Measurements from ENCODE around the gene TBX4. TPM values are rescaled to one million over a fixed set of nuclear protein-coding genes. Genes with fewer than 3 reads are reported as not detected.
A peak's percentile ranks its signal among the peaks of the same experiment; 100 is the strongest.

Gene TBX4
- total RNA-seq, 4 donors from 2014 or later = 1.1 to 4.7 TPM; not detected in 2

DNA sequence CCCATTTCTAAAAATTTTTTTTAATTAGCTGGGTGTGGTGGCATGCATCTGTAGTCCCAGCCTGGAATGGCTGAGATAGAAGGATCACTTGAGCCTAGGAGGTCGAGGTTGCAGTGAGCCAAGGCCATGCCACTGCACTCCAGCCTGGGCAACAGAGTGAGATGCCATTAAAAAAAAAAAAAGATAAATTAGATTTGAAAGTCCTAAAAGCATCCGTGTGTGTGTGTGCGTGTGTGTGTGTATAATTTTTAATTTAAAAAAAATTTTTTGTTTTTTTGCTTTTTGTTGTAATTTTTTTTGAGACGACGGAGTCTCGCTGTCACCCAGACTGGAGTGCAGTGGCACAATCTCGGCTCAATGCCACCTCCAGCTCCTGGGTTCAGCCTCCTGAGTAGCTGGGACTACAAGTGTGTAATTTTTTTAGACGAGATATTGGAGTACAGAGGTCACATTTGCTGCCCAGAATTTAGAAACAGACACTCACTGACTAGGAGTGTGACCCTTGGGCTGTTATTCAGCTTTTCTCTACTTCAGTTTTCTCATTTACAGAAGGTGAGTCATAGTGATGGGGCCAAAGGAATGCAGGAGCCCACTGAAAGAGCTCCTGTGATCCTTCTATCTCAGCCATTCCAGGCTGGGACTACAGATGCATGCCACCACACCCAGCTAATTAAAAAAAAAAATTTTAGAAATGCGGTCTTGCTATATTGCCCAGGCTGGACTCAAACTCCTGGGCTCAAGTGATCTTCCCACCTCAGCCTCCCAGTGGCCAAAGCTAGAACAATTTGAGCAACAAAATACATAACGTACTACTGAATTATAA is 25.5 kb upstream of the TBX4 start:
- TF ChIP-seq CTCF (IDR thresholded peaks at IDR 0.05; ENCODE audit: low read depth) = no peak

GRCh38 chr17:61427567-61427966 is 24.7 kb upstream of the TBX4 start:
- peak; percentile 30 for TF ChIP-seq CTCF (IDR thresholded peaks at IDR 0.05; ENCODE audit: low read depth)

DNA sequence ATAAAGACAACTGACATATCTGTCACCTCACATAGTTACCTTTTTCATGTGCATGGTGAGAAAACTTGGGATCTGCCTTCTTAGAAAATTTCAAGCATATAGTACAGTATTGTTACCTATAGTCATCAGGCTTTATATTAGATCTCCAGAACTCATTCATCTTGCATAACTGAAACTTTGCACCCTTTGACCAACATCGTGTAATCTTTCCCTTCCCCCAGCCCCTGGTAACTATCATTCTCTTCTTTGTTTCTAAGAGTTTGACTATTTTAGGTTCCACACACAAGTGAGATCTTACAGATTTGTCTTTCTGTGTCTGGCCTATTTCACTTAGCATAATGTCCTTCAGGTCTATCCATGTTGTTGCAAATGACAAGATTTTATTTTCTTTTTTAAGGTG is 22.9 kb upstream of the TBX4 start:
- no peak for TF ChIP-seq CTCF (IDR thresholded peaks at IDR 0.05; ENCODE audit: low read depth)

DNA sequence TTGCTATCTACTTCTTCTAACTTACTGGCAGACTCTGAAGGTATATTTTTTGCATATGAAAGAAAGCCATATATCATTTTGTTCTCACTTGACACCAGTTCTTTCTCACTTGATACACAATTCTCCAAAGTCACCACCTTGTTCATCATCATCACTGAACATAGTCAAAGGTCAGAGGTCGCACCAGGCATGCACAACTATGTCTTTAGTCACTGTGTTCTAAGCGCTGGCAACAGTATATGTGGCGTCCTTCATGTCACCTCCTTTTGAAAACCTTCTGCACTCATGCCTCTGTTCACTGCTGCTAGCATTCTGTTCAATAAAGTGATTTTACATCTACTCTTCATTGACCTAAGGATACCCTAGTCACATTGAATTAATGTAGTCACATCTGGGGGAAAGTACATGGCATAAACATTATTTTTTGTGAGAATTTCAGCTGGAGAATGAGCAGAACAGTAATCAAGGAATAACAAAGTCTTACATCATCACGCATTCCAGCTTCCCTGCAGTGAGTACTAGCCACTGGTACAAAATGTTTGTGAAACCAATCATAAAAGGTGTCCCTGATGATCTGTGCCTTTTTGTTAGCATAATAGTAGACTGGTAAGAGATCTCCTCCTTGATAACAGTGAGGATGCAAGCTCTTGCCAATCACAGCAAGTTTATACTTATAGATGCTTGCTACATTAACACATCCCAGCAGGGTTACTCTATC is 20.5 kb upstream of the TBX4 start:
- TF ChIP-seq CTCF (IDR thresholded peaks at IDR 0.05; ENCODE audit: low read depth) = no peak

DNA sequence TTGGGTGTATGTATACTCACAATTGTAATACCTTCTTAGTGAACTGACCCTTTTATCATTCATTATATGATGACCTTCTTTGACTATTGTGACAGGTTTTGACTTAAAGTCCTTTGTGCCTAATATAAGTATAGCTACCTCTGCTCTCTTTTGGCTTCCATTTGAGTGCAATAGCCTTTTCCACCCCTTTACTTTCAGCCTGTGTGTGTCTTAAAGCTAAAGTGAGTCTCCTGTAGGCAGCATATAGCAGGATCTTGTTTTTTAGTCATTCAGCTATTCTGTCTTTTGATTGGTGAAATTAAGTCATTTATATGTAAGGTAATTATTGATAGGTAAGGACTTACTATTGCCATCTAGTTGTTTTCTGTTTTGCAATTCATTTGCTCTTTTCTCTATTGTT is 15.9 kb upstream of the TBX4 start:
- no peak for TF ChIP-seq CTCF (IDR thresholded peaks at IDR 0.05; ENCODE audit: low read depth)

GRCh38 chr17:61436995-61437704 is 15.1 kb upstream of the TBX4 start:
- TF ChIP-seq CTCF (IDR thresholded peaks at IDR 0.05; ENCODE audit: low read depth) = peak; percentile 55

DNA sequence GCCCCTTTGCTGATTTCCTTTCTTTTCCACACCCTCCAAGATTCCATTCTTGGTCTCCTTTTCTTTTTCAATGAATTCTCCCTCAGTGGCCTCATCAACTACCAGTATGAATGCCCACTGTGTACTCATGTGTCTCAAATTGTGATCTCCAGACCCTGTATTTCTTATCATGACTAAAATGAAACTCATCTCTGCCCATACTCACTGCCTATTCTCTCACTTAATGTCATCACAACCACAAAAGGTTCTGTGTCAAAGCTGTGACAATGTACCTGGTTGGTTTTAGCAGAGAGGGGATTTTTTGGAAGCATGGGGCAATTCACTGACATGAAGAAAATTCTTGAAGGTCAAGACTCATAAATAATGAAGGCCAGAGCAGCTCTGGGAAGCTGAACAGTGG is 11.5 kb upstream of the TBX4 start:
- TF ChIP-seq CTCF (IDR thresholded peaks at IDR 0.05; ENCODE audit: low read depth) = no peak
